T-helper 17 cell (primary cell): Measurements from ENCODE around the gene PLXNA2. TPM values are rescaled to one million over a fixed set of nuclear protein-coding genes. Genes with fewer than 3 reads are reported as not detected.

Experiments used
- ATAC-seq: fragments of 150-1000 bp; cut with Tn5 transposase; 2 replicates; pipeline ENCODE4 v1.10.0; 2021; ENCODE audit warnings: mild to moderate bottlenecking, moderate library complexity
- DNase-seq, 3 donors: peaks; one replicate each; pipeline versions ENCODE4 v3.0.0 to v3.0.0-alpha.2; 2020 to 2021
- H3K9me3 ChIP-seq: one replicate; pipeline ENCODE4 v1.7.0; 2013; ENCODE audit warnings: low read length, mild to moderate bottlenecking; ENCODE audit not compliant: control insufficient read depth, poor library complexity, severe bottlenecking
- H3K27ac Mint-ChIP-seq: one replicate; pipeline ENCODE4 v1.8.0; 2022; ENCODE audit warnings: mild to moderate bottlenecking, moderate library complexity, mixed read lengths
- H3K27me3 Mint-ChIP-seq: one replicate; pipeline ENCODE4 v1.8.0; 2022; ENCODE audit warnings: mixed read lengths
- H3K36me3 Mint-ChIP-seq: one replicate; pipeline ENCODE4 v1.8.0; 2022; ENCODE audit warnings: low read depth, mixed read lengths
- H3K4me1 Mint-ChIP-seq: one replicate; pipeline ENCODE4 v1.8.0; 2022; ENCODE audit warnings: mild to moderate bottlenecking, mixed read lengths
- H3K4me3 Mint-ChIP-seq: one replicate; pipeline ENCODE4 v1.8.0; 2022; ENCODE audit warnings: mild to moderate bottlenecking, moderate library complexity, mixed read lengths
- total RNA-seq, 4 donors: library from RNA in 2 of 4; stranded (reverse) in 2 of 4; gene quantifications; one replicate each; pipeline ENCODE4 v1.2.3 and lab custom pipeline; 2022 to 2026

The PLXNA2 gene
- total RNA-seq, 2 donors from 2014 or later = 1.0 to 2.2 TPM

DNA sequence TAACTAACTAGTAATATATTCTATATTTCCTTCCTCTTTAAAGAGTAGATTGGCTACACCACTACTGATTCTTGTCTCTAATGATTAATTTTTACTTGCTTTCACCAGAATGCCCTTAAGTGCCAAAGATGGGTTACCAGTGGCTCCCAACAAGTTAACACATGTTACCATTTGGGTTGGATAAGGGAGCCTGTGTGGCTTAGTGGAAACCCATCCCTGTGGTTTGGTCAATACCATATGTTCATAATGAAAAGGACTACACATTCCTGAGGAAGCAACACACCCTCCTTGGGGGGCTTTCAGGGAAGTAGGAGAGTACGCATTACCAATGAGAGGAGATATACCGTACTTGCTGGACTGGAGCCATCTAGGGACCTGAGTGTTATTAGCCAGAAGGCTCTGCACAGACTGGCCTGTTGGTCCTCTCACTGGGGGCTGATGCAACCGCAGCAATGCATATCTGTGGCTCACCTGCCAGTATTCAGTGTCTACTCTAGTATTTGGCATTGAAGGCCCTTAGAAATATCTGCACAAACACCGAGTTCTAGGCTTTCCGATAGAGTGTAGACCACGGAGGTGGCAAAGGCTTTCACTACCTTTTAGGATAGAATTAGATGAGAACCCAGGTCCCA is 29.3 kb upstream of the PLXNA2 start:
- Mint-ChIP-seq H3K27me3 (peaks cover 83% of the 10 kb centered on the region), H3K27ac (no peak overlapping the region), H3K4me3 (no peak overlapping the region), H3K4me1 (no peaks in the 10 kb centered on the region), H3K36me3 (peaks cover 5% of the 10 kb centered on the region)
- no peak for DNase-seq
- H3K9me3 ChIP-seq = no peaks in the 10 kb centered on the region
- no peak for ATAC-seq

DNA sequence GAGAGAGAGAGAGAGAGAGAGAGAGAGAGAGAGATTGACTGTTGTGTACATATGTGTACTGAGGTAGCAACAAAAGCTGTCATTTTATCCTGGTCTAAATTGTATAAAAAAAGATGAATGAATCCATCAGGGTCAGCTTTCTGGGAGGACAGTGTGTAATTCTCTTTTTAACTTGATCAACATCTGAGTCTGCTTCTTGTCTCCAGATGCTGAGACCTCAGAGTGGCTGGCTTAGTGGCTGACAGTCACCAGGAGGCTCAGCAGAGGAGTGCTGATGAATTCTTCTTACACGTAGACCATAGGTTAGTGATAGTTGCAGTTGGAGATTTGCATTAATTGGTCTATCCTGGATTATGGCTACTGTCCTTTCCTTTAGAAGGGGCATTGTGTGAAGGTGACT is 28.5 kb upstream of the PLXNA2 start:
- ATAC-seq = no peak
- H3K4me3 Mint-ChIP-seq = no peak overlapping the region
- DNase-seq = no peak
- no peaks in the 10 kb centered on the region for H3K9me3 ChIP-seq
- H3K27me3 Mint-ChIP-seq = peaks cover 91% of the 10 kb centered on the region
- H3K4me1 Mint-ChIP-seq = no peaks in the 10 kb centered on the region
- peaks cover 5% of the 10 kb centered on the region for H3K36me3 Mint-ChIP-seq
- H3K27ac Mint-ChIP-seq = no peak overlapping the region

- H3K4me1 Mint-ChIP-seq = no peaks in the 10 kb centered on the region
- peaks cover 92% of the 10 kb centered on the region for H3K27me3 Mint-ChIP-seq
- H3K27ac Mint-ChIP-seq = no peak overlapping the region
- no peaks in the 10 kb centered on the region for H3K9me3 ChIP-seq
- H3K4me3 Mint-ChIP-seq = no peak overlapping the region
- H3K36me3 Mint-ChIP-seq = peaks cover 5% of the 10 kb centered on the region
- no peak for ATAC-seq
- DNase-seq = no peak
These were observed 28.1 kb upstream of the PLXNA2 start for GRCh38 chr1:208272311-208272710.

DNA sequence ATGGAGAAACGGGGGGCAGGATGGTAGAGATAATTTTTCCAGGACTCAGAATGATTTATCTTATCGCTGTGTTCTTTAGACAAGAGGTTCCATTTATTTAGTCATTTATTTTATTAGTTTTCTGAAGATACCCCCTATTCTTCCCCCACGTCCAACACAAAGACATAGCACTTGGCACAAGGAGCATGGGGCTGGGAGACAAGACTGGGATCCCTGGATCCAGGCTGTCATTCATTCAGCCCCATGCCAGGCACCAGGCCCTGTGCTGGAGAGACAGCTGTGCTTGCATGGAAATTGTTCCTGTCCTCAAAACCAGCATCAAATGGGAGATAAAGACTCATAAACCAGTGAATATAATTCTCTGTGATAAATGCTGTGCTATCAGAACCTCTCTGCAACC is 27.1 kb upstream of the PLXNA2 start:
- peaks cover 92% of the 10 kb centered on the region for H3K27me3 Mint-ChIP-seq
- no peak overlapping the region for H3K27ac Mint-ChIP-seq
- no peak for DNase-seq

GRCh38 chr1:208270651-208271141 is 26.5 kb upstream of the PLXNA2 start:
- Mint-ChIP-seq H3K4me1 (no peaks in the 10 kb centered on the region), H3K36me3 (peaks cover 5% of the 10 kb centered on the region), H3K4me3 (no peak overlapping the region), H3K27ac (no peak overlapping the region), H3K27me3 (peaks cover 89% of the 10 kb centered on the region)
- ATAC-seq (no peak), DNase-seq (no peak)
- no peaks in the 10 kb centered on the region for H3K9me3 ChIP-seq

More for the DNA sequence above, 27.1 kb upstream of the PLXNA2 start:
- Mint-ChIP-seq H3K4me3 (no peak overlapping the region), H3K36me3 (peaks cover 5% of the 10 kb centered on the region), H3K4me1 (no peaks in the 10 kb centered on the region)
- no peaks in the 10 kb centered on the region for H3K9me3 ChIP-seq
- ATAC-seq = no peak

DNA sequence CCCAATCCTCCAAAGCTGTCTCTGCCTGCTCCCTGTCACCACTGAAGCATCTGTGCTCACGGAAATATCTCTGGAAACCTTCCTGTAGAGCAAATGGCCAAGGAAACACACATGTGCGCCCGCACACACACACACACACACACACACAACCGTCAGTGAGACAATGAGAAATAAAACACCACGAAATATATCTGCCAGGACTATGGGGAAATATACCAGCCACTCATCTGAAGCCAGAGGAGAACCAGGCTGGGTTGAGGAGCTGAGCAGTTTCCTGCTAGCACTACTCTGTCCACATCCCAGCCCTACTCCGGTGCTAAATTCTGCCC is 25.1 kb upstream of the PLXNA2 start:
- no peaks in the 10 kb centered on the region for H3K9me3 ChIP-seq
- H3K27me3 Mint-ChIP-seq = peaks cover 87% of the 10 kb centered on the region
- no peaks in the 10 kb centered on the region for H3K4me1 Mint-ChIP-seq
- H3K27ac Mint-ChIP-seq = no peak overlapping the region
- ATAC-seq (no peak), DNase-seq (no peak)
- H3K4me3 Mint-ChIP-seq = no peak overlapping the region
- peaks cover 2% of the 10 kb centered on the region for H3K36me3 Mint-ChIP-seq

DNA sequence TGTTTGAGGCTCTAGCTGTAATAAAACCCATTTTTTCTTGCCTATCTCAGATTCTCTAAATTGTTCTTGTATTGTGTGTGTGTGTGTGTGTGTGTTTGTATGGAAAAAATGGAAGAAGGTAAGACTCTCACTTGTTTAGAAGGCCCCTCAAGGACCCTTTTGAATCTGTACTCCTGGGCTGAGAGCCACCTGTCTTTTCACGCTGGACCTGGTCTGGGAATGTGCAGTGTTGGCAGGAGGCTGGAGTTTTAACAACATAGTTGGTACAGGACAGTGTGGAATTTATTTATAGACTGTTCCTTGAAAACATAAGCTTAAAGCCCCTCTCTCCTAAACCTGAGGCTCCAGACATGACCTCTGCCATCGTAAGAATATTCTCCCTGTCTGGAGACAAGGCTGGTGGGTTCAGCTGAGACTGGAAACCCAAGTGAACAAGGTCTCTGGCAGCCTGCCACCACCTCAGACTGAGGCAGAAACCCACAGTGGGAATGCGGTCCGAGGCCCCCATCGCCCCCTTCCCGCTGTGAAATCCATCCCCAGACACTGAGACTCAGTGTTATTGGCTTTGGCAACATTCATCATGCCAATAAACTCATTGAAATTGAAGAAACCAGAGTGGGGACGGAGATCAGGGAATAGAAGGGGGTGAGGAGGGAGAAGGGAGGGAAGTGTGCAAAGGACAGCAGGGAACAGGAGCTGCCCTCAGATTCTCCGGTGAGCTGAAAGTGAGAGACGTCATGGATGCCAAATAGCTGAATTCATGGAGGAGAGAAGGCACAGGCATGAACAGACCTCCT is 24.6 kb upstream of the PLXNA2 start:
- Mint-ChIP-seq H3K4me3 (no peak overlapping the region), H3K27me3 (peaks cover 86% of the 10 kb centered on the region), H3K36me3 (peaks cover 2% of the 10 kb centered on the region), H3K27ac (no peak overlapping the region), H3K4me1 (no peaks in the 10 kb centered on the region)
- no peak for DNase-seq
- ATAC-seq = no peak
- no peaks in the 10 kb centered on the region for H3K9me3 ChIP-seq

GRCh38 chr1:208265525-208265924 is 21.3 kb upstream of the PLXNA2 start:
- no peaks in the 10 kb centered on the region for H3K4me1 Mint-ChIP-seq

GRCh38 chr1:208265122-208265469 is 20.9 kb upstream of the PLXNA2 start:
- Mint-ChIP-seq H3K4me3 (no peak overlapping the region), H3K27ac (no peak overlapping the region), H3K36me3 (peaks cover 6% of the 10 kb centered on the region), H3K4me1 (no peaks in the 10 kb centered on the region), H3K27me3 (peaks cover 63% of the 10 kb centered on the region)
- H3K9me3 ChIP-seq = no peaks in the 10 kb centered on the region
- ATAC-seq = no peak
- DNase-seq = no peak

More at GRCh38 chr1:208265525-208265924, 21.3 kb upstream of the PLXNA2 start:
- no peak overlapping the region for H3K27ac Mint-ChIP-seq
- DNase-seq (no peak), ATAC-seq (no peak)
- peaks cover 5% of the 10 kb centered on the region for H3K36me3 Mint-ChIP-seq
- peaks cover 67% of the 10 kb centered on the region for H3K27me3 Mint-ChIP-seq
- no peak overlapping the region for H3K4me3 Mint-ChIP-seq
- H3K9me3 ChIP-seq = no peaks in the 10 kb centered on the region

DNA sequence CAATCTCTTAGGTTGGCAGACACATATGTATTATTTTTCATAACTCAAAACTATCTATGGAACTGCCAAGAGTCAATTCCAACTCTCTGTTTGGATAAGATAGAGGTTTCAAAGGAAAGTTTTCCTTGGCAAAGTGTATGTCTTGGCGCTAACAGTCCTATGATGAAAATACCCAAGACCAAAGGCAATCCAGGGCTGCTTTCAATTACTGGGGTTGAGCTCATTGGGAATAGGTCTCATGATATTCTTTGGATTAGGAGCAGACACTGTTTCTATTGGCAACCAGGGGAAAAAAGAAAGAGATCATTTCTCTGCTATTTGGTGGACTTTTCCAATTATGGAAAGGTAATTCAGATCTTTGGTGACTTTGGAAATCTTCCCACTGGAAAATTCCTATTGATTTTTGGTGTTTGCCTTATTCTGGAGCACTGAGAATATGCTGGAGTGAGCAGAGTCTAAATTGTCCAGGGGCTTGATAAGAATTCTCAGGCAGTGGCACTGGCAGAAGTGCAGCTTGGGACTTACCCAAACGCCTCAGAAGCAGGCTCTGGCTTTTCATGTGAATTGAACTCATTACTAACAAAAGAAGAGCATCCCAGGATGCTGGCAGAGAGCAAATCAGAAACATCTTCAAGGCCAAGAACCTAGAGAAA is 20.4 kb upstream of the PLXNA2 start:
- Mint-ChIP-seq H3K27me3 (peaks cover 58% of the 10 kb centered on the region), H3K36me3 (peaks cover 4% of the 10 kb centered on the region), H3K4me1 (no peaks in the 10 kb centered on the region), H3K4me3 (no peak overlapping the region), H3K27ac (no peak overlapping the region)
- ATAC-seq (no peak), DNase-seq (no peak)
- H3K9me3 ChIP-seq = no peaks in the 10 kb centered on the region

DNA sequence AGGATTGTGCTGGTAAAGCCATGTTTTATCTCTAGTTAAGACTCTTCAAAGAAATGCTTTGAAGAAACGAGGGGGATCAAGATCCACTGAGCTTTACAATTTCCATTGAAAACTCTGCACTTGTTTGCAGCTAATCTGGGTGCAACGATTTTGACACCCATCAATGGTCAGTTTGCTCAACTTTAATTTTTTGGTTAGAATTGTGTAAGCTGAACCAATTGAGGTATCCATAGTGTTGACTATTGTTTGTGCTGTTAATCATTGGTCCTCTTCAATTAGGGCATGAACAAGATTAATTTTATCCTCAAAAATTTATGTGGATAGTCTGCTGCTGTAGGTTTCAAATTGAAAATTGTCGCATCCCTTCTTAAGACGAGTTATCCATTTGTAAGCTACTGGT is 17.7 kb upstream of the PLXNA2 start:
- no peak overlapping the region for H3K27ac Mint-ChIP-seq
- DNase-seq (no peak), ATAC-seq (no peak)
- H3K36me3 Mint-ChIP-seq = peaks cover 4% of the 10 kb centered on the region
- H3K27me3 Mint-ChIP-seq = peaks cover 58% of the 10 kb centered on the region
- H3K4me3 Mint-ChIP-seq = no peak overlapping the region
- H3K4me1 Mint-ChIP-seq = no peaks in the 10 kb centered on the region
- no peaks in the 10 kb centered on the region for H3K9me3 ChIP-seq

- DNase-seq = no peak
- Mint-ChIP-seq H3K36me3 (peaks cover 4% of the 10 kb centered on the region), H3K4me1 (no peaks in the 10 kb centered on the region), H3K4me3 (no peak overlapping the region), H3K27ac (no peak overlapping the region), H3K27me3 (peaks cover 66% of the 10 kb centered on the region)
- no peak for ATAC-seq
- no peaks in the 10 kb centered on the region for H3K9me3 ChIP-seq
These were observed 14.1 kb upstream of the PLXNA2 start for GRCh38 chr1:208258277-208258676.

DNA sequence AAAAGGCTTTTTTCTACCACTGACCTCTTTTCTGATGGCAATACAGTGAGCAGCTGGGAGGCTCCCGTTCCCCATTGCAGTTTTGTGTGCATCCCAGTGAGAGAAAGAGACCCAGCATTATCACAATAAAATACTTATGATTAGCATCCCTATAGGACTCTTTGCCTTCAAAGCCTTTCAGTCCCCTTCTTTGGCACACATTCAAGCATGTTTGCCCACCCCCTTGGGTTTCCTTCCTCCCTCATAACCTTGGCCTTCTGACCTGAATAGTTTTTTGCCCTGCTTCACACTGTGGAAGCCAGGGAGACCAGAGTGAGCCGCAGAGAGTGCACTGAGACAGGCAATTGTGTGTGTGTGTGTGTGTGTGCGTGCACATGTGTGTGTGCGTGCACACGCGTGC is 13.2 kb upstream of the PLXNA2 start:
- peaks cover 70% of the 10 kb centered on the region for H3K27me3 Mint-ChIP-seq
- no peaks in the 10 kb centered on the region for H3K9me3 ChIP-seq
- H3K36me3 Mint-ChIP-seq = peaks cover 2% of the 10 kb centered on the region
- DNase-seq = no peak
- H3K27ac Mint-ChIP-seq = no peak overlapping the region
- ATAC-seq = no peak
- no peak overlapping the region for H3K4me3 Mint-ChIP-seq
- no peaks in the 10 kb centered on the region for H3K4me1 Mint-ChIP-seq
